Lower leg skin (tissue), 4 donors: Measurements from ENCODE around the gene CD34. TPM values are rescaled to one million over a fixed set of nuclear protein-coding genes. Genes with fewer than 3 reads are reported as not detected.

Source experiments
- DNase-seq, 2 donors: peaks; one replicate each; pipeline ENCODE4 v3.0.0-alpha.2; 2019; ENCODE audit warnings: low spot score in 2 of 2
- H3K4me3 ChIP-seq: fragments of 200-600 bp; sonication (generic); 2 replicates; pipeline ENCODE4 v1.5.1; 2017; ENCODE audit warnings: mild to moderate bottlenecking, low read depth; ENCODE audit not compliant: poor library complexity, severe bottlenecking
- POLR2A ChIP-seq, 2 donors: fragments of 450-650 bp; IDR thresholded peaks; one replicate each; pipeline ENCODE4 v1.6.1; 2016 to 2017; ENCODE audit warnings: antibody characterized with exemption in 2 of 2, mild to moderate bottlenecking in 1 of 2, moderate library complexity in 1 of 2
- WGBS, 2 donors: methylation state at CpG; one replicate each; pipeline ENCODE4 v1.1.5; 2018; 5-methylcytosine and 5-hydroxymethylcytosine counted together
- intact Hi-C: fragments of 100-400 bp; cut with DNase I; formaldehyde crosslinking; loops from one replicate; pipeline ENCODE4 v1.15.0; 2023; ENCODE audit warnings: low total_unique reads
- total RNA-seq, 4 donors: library from RNA; depleted of rRNA; stranded (reverse); fragments of >200 nt; gene quantifications; one replicate each; pipeline ENCODE4 v1.1.0, GENCODE V29; 2016
- TF ChIP-seq, protein P1 (sequence below), 3 donors: fragments of 450-650 bp; IDR thresholded peaks; one replicate each; pipeline ENCODE4 v1.5.1; 2016; ENCODE audit warnings: antibody characterized with exemption in 3 of 3, mild to moderate bottlenecking in 3 of 3, moderate library complexity in 2 of 3

CD34 gene
- total RNA-seq, 4 donors from 2014 or later, result 8.5 to 45.5 (median 26.0) TPM

DNA sequence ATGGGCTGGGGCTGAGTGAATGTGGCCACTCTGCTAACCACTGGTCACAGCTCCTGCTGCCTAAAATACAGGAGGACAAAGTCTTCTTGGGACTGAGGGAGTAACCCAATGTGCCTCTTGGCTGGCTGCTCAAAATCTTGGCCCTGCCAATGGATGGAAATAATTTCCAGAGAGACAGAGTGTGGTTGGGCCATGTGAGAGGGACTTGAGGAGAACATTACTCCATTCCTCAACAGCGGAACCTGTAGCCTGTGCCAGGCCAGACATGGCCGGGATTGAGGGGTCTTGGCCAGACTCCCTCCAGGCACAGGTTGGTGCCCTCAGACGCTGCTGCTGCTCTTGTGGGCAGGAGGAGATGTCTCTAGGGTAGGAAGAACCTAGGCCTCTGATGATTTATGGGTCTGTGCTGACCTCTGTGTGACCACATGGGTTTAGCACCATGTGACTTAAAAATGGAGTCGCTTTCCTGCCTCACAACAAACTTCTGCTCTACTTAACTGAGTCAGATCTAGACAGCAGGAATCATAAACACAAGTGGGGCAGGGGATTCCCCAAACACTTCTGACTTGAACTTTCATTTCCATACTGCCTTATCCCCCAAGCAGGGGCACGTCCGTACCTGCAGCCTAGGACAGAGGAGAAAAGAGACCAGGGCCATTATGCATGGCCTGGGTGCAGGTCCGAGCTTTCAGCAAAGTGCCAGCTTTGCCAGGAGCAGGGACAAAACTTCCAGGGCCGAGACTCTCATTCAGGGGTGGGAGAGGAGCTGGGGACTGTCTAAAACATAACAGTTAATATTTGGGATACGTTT lies 79.2 kb downstream of the CD34 start:
- intact Hi-C loops, result loop anchor here (5.0 kb wide), 1 partner anchor 36 kb away; no protein-coding TSS in a partner anchor
- WGBS, 2 donors, result 36 to 40% methylated on average over 8 to 9 of the region's 9 CpGs
- H3K4me3 ChIP-seq, result no peak overlapping the region
- TF ChIP-seq, protein P1, sequence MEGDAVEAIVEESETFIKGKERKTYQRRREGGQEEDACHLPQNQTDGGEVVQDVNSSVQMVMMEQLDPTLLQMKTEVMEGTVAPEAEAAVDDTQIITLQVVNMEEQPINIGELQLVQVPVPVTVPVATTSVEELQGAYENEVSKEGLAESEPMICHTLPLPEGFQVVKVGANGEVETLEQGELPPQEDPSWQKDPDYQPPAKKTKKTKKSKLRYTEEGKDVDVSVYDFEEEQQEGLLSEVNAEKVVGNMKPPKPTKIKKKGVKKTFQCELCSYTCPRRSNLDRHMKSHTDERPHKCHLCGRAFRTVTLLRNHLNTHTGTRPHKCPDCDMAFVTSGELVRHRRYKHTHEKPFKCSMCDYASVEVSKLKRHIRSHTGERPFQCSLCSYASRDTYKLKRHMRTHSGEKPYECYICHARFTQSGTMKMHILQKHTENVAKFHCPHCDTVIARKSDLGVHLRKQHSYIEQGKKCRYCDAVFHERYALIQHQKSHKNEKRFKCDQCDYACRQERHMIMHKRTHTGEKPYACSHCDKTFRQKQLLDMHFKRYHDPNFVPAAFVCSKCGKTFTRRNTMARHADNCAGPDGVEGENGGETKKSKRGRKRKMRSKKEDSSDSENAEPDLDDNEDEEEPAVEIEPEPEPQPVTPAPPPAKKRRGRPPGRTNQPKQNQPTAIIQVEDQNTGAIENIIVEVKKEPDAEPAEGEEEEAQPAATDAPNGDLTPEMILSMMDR (IDR thresholded peaks at IDR 0.05), result no peak
- TF ChIP-seq POLR2A (IDR thresholded peaks at IDR 0.05), result no peak
- no peak for DNase-seq

Other genes with a start within 250 kb of the CD34 start
- 10 to 100 TPM; 63.3 to 89.4 (median 76.2) TPM for gene CD46, start 159.1 kb downstream of the CD34 start, total RNA-seq